NCI-H146 treated with DMSO at 0.1 percent for 48 hours (cell line): ENCODE data around the gene RIPK4.
"Not testable (repeated sequence)": the region's sequence is repeated elsewhere in the genome, so short reads cannot be mapped to it uniquely, and the experiment has no call there.

Experiments
- DNase-seq: peaks from one replicate; lab custom pipeline; 2025; ENCODE audit not compliant: unreplicated experiment; lab: John Stamatoyannopoulos, UW

Gene RIPK4

DNA sequence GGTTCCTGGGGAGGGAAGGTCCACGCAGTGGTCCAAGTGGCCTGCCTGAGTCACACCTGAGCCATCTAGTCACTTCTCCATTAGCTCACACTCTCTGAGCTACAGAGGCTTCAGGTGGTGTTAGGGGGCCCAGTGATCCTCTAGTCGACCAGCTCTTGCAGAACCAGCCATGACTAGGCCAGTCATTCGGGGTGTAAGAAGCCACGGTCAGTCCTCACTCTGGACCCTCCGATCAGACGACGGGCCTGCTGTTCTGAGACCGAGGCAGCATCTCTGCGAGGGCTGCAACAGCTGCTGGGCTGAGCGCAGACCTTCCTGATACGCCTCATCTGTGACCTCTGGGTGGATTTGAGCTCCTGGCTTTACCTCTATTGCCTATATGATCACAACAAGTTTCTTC lies 68.8 kb downstream of the RIPK4 start:
- no peak for DNase-seq

DNA sequence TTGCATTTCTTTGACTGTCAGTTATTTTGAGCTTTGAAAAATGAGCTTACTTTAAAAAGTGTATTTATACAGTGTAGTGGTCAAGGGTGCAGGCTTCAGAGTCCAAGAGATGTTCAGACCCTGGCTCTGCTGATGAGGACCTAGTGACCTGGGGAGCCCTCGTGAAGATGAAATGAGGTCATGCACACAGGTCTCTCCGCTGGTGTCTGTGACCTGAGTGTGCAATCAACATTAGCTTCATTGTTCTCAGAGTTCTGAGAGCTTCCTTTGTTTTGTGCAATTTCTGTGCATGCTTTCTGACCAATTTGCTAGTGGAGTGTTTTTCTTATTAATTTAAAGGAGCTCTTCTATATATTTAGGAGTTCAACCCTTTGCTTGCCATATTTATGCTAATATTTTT lies 71.3 kb downstream of the RIPK4 start:
- DNase-seq, result no peak

DNA sequence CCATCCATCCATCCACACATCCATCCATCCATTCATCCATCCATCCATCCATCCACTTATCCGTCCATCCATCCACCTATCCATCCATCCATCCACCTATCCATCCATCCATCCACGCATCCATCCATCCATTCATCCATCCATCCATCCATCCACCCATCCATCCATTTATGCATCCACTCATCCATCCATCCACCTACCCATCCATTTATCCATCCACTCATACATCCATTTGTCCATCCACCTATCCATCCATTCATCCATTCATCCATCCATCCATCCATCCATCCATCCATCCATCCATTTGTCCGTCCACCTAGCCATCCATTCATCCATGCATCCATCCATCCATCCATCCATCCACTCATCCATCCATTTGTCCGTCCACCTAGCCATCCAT lies 72.8 kb downstream of the RIPK4 start:
- DNase-seq, result not testable (repeated sequence)

DNA sequence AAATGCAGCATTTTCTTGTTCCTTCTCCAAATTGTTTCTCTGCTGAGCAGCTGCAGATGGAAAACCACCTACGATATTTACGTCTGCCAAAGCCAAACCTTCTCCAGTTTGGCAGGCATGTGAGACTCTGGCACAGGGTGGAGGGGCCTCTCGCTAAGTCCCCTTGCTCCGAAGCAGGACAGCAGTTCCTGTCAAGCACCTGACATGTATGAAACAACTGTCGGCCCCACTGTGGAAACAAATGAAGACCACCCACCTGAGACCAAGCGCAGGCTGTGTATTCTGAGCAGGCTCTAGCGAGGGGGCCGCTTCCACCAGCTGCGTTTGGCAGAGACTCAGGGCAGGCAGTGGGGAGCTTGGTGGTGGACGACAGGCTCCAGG lies 74.7 kb downstream of the RIPK4 start:
- DNase-seq, result no peak

DNA sequence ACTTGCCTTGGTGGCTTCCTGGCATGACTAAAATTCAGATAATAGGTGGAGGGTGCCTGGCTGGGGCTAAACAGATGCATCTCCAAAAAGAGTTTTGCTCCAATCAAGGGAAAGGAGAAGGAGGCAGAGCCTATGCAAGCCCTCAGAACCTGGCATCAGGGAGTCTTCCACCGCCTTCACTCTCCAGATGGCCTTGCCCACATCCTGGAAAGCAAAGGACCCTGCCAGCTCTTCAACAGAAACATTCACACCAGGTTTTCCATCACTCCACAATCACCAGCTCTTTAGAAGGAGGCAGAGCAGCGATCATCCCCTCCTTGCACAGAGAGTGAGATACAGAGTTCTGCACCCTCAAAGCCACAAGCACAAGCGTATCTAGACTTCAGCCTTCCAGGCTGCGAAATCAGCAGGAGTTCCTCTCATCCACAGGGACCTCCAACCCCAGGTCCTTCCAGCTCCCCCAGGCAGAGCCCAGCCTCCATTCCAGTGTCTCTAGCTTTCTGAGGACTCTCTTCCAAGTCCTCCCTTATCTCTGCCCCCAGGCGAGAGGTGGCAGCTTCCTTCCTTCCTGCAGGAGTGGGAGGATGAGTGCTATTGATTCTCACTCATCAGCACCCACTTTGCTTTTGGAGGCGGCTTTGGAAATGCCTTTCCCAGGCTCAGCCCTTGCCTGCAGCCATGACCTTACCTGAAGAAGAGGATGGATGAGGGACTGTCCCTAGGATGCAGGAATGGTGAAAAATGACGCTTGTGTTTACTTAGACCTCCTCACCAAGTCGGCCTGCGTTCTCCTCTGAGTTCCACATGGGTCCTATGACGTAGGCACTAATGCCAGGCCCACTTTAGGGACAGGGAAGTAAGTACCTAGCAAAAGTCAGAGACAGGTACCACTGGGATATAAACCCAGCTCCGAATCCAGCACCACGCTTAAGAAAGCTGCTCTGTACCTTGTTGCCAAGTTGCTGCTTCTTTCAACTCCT lies 75.4 kb downstream of the RIPK4 start:
- no peak for DNase-seq
